ENCODE data around the gene ZC3H18.
A peak's percentile ranks its signal among the peaks of the same experiment; 100 is the strongest.

The ZC3H18 gene

DNA sequence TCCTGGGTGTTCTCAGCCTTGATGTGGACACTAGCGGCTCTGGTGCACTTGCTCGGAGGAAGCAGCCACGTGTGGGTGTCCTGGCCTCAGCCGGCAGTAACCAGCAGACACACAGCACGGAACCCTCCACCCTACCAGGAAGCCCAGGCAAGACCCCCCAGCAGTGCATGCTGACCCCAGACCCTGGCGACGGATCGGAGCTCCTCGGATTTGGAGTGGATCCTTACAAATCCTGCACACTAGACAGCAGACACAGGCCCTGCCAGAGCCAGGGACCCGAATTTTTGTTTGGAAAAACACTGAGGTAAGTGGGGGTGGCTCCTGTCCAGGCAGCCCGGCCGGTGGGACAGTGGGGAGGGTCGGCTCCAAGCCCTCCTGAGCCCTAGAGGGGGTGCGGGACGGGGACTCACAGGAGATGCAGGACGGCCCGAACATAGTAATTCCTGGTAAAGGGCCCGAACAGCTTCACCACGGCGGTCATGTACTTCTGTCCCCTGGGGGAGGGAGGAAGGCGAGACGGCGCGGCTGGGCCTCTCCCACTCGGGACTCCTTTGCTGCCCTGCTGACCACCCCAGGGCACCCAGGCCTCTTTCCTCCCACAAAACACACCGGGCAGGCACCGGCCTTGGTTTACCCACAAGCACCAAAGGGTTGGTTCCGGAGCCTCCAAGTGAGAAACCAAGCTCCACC is 76.3 kb downstream of the ZC3H18 start:
- no peak for TF ChIP-seq CTCF (IDR thresholded peaks at IDR 0.05; ENCODE audit: low read depth, low read length)
- Histone ChIP-seq H3K9me3 (no peaks in the 10 kb centered on the region), H3K27me3 (no peaks in the 10 kb centered on the region), H3K36me3 (no peaks in the 10 kb centered on the region), H3K4me1 (peaks cover 3% of the 10 kb centered on the region; the same call in 1 of the 2 replicates), H3K4me3 (ENCODE audit: low read depth, low read length) (no peak overlapping the region)
- no peak for DNase-seq

- Histone ChIP-seq H3K9me3 (no peaks in the 10 kb centered on the region), H3K4me3 (ENCODE audit: low read depth, low read length) (no peak overlapping the region), H3K4me1 (peaks cover 3% of the 10 kb centered on the region; the same call in 1 of the 2 replicates), H3K27me3 (no peaks in the 10 kb centered on the region), H3K36me3 (no peaks in the 10 kb centered on the region)
- no peak for TF ChIP-seq CTCF (IDR thresholded peaks at IDR 0.05; ENCODE audit: low read depth, low read length)
- DNase-seq = no peak
Measured at GRCh38 chr16:88647178-88648070, 77.2 kb downstream of the ZC3H18 start.

GRCh38 chr16:88649195-88649923 is 79.2 kb downstream of the ZC3H18 start:
- no peak for TF ChIP-seq CTCF (IDR thresholded peaks at IDR 0.05; ENCODE audit: low read depth, low read length)
- Histone ChIP-seq H3K4me1 (peaks cover 3% of the 10 kb centered on the region; the same call in 1 of the 2 replicates), H3K9me3 (no peaks in the 10 kb centered on the region), H3K4me3 (ENCODE audit: low read depth, low read length) (peak overlapping the region; percentile 81), H3K36me3 (no peaks in the 10 kb centered on the region), H3K27me3 (no peaks in the 10 kb centered on the region)
- DNase-seq = no peak

DNA sequence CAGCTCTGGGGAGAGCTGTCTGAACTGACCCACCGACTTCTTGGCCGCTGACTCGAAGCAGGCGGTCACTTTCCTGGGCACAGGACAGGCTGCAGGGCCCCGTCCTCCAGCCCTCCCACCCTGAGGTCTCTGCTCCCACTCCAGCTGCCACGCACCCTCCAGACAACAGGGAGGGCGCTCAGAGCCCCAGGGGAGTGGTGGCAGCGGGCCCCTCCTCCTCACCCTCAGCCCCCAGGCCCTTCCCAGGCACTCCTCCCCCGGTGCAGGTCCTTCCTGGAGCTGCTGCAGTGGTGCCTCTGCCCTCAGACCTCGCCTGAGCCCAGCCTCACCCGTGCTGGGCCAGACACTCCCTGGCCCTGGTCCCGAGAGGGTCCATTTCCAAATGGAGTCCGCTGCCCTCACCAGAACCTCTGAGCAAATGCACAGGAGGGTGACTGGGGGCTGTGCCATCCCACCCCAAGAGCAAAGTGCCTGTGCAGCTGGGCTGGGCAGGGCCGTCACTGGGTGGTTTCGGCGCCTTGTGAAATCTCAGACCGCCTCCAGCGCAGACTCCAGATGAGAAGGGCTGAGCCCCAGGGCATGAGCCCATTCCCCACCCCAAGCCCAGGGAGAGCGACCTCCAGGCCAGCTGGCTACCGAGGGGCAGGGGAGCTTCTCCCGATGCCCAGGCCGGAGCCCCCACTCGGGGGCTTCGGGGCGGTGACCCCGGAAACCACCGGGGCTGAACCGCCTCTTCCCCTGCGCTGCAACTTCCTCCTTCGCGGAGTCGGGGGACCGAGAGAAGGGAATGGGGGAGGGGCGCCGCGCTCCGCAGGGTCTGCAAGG is 79.9 kb downstream of the ZC3H18 start:
- peak overlapping the region; percentile 81 for H3K4me3 ChIP-seq (ENCODE audit: low read depth, low read length)
- H3K27me3 ChIP-seq = no peaks in the 10 kb centered on the region
- peak; percentile 57 for DNase-seq
- peaks cover 3% of the 10 kb centered on the region; the same call in 1 of the 2 replicates for H3K4me1 ChIP-seq
- TF ChIP-seq CTCF (IDR thresholded peaks at IDR 0.05; ENCODE audit: low read depth, low read length) = no peak
- H3K36me3 ChIP-seq = peaks cover 5% of the 10 kb centered on the region
- no peaks in the 10 kb centered on the region for H3K9me3 ChIP-seq

GRCh38 chr16:88650749-88651275 is 80.6 kb downstream of the ZC3H18 start, which contains the start of gene CYBA:
Gene CYBA, minus strand, starts transcription at chr16:88651053. Its CDS starts 40 bp downstream, at chr16:88651013.
- peak; percentile 69 for DNase-seq
- Histone ChIP-seq H3K36me3 (peaks cover 9% of the 10 kb centered on the region), H3K27me3 (no peaks in the 10 kb centered on the region), H3K9me3 (no peaks in the 10 kb centered on the region), H3K4me1 (peaks cover 3% of the 10 kb centered on the region; the same call in 1 of the 2 replicates), H3K4me3 (ENCODE audit: low read depth, low read length) (peak within 1 kb of the TSS; percentile 81)
- TF ChIP-seq CTCF (IDR thresholded peaks at IDR 0.05; ENCODE audit: low read depth, low read length) = no peak
